HepG2 (cell line): ENCODE data around the gene ZNF189. TPM values are rescaled to one million over a fixed set of nuclear protein-coding genes. Genes with fewer than 3 reads are reported as not detected.

ENCODE experiments used
- MIER2 ChIP-seq: IDR thresholded peaks from 2 replicates; pipeline ENCODE4 v1.6.1; 2016; ENCODE audit warnings: missing biosample characterization, missing genetic modification reagents
- ZFP82 ChIP-seq: sonication (generic); formaldehyde crosslinking; IDR thresholded peaks from 2 replicates; pipeline ENCODE4 v1.5.1; 2020; ENCODE audit warnings: mild to moderate bottlenecking, missing genetic modification reagents, borderline replicate concordance
- ZNF101 ChIP-seq: sonication (generic); formaldehyde crosslinking; IDR thresholded peaks from 2 replicates; pipeline ENCODE4 v1.4.0; 2020; ENCODE audit warnings: mild to moderate bottlenecking, low read depth, missing genetic modification reagents, borderline replicate concordance
- ZNF230 ChIP-seq: sonication (generic); formaldehyde crosslinking; IDR thresholded peaks from 2 replicates; pipeline ENCODE4 v1.4.0; 2020; ENCODE audit warnings: mild to moderate bottlenecking, missing genetic modification reagents
- ZNF337 ChIP-seq: sonication (generic); formaldehyde crosslinking; IDR thresholded peaks from 2 replicates; pipeline ENCODE4 v1.5.1; 2020; ENCODE audit warnings: missing genetic modification reagents, low read depth, mild to moderate bottlenecking, borderline replicate concordance
- ZNF674 ChIP-seq: sonication (generic); formaldehyde crosslinking; IDR thresholded peaks from 2 replicates; pipeline ENCODE4 v1.5.0; 2020; ENCODE audit warnings: low read depth, mild to moderate bottlenecking, missing genetic modification reagents
- ZNF782 ChIP-seq: sonication (generic); formaldehyde crosslinking; IDR thresholded peaks from 2 replicates; pipeline ENCODE4 v1.4.0; 2020; ENCODE audit warnings: missing genetic modification reagents, mild to moderate bottlenecking, borderline replicate concordance
- polyA plus RNA-seq, 8 experiments: library from polyadenylated mRNA; depleted of rRNA in 3 of 8; stranded (reverse) in 7 of 8; unstranded in 1 of 8; fragments of >200 nt; fragmentation: Illumina TruSeq in 4 of 8; extraction: Trizol in 4 of 8; gene quantifications; 2 replicates each; pipeline versions ENCODE4 v1.2.1 to v1.2.3, GENCODE V29; 2011 to 2016; ENCODE audit warnings: low read depth in 4 of 8, missing spikeins in 1 of 8, mixed read lengths in 1 of 8; ENCODE audit not compliant: insufficient read depth in 1 of 8
- total RNA-seq, 5 experiments: library from RNA; depleted of rRNA; stranded (reverse); fragments of >200 nt; fragmentation: Illumina TruSeq; extraction: Trizol; gene quantifications; 2 replicates each; pipeline ENCODE4 v1.2.3, GENCODE V29; 2016; ENCODE audit warnings: low read depth in 1 of 5
- TF ChIP-seq, protein P1 (sequence below): IDR thresholded peaks from 2 replicates; pipeline ENCODE4 v1.6.1; 2012; ENCODE audit warnings: low read length, improper control_type of control experiment
- TF ChIP-seq, protein P2 (sequence below): sonication (generic); formaldehyde crosslinking; IDR thresholded peaks from 2 replicates; pipeline ENCODE4 v1.9.0; 2022; ENCODE audit warnings: low read depth, missing genetic modification reagents

The ZNF189 gene
- total and polyA plus RNA-seq, 2 of the 13 experiments (the other 11 are each of a cell fraction or from before 2014, with no cell fraction given) = 8.4 to 50.0 TPM

DNA sequence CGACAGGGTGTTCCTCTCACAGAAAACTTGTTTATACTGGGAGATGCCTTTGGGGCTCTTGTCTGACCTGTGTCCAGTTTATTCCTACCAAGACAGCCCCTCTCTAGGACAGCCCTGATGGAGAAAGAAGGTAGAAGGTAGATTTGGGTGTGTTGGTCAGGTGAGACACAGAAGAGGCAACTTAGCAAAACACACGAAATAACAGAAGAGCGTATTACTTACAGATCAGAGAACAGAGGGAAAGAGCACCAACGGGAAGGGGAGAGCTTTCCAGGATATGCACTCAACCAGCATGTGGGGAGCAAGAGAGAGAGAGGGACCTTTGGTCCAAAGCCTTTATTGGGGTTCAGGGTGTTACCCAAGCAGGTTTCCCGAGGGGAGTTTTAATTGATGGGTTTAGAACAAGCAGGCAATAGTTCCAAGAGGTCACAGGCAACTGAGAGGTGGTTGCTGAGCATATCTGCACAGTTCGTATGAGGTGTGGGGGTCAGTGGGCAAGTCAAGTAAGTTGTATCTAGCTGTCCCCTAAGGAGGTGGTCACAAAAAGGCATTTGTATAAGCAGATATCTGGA is 45.7 kb upstream of the ZNF189 start (continued):
- peak; percentile 40; the same call in 1 of the 2 replicates for TF ChIP-seq ZNF230 (CRISPR knock-in tag)
- peak; percentile 67; the same call in 1 of the 2 replicates for TF ChIP-seq ZFP82 (CRISPR knock-in tag)
- no peak for TF ChIP-seq ZNF782 (CRISPR knock-in tag)
- TF ChIP-seq ZNF674 = no peak
- no peak for TF ChIP-seq ZNF101
- TF ChIP-seq, protein P1, sequence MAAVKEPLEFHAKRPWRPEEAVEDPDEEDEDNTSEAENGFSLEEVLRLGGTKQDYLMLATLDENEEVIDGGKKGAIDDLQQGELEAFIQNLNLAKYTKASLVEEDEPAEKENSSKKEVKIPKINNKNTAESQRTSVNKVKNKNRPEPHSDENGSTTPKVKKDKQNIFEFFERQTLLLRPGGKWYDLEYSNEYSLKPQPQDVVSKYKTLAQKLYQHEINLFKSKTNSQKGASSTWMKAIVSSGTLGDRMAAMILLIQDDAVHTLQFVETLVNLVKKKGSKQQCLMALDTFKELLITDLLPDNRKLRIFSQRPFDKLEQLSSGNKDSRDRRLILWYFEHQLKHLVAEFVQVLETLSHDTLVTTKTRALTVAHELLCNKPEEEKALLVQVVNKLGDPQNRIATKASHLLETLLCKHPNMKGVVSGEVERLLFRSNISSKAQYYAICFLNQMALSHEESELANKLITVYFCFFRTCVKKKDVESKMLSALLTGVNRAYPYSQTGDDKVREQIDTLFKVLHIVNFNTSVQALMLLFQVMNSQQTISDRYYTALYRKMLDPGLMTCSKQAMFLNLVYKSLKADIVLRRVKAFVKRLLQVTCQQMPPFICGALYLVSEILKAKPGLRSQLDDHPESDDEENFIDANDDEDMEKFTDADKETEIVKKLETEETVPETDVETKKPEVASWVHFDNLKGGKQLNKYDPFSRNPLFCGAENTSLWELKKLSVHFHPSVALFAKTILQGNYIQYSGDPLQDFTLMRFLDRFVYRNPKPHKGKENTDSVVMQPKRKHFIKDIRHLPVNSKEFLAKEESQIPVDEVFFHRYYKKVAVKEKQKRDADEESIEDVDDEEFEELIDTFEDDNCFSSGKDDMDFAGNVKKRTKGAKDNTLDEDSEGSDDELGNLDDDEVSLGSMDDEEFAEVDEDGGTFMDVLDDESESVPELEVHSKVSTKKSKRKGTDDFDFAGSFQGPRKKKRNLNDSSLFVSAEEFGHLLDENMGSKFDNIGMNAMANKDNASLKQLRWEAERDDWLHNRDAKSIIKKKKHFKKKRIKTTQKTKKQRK = no peak
- TF ChIP-seq ZNF337 = no peak
- TF ChIP-seq MIER2 = no peak
- TF ChIP-seq, protein P2, sequence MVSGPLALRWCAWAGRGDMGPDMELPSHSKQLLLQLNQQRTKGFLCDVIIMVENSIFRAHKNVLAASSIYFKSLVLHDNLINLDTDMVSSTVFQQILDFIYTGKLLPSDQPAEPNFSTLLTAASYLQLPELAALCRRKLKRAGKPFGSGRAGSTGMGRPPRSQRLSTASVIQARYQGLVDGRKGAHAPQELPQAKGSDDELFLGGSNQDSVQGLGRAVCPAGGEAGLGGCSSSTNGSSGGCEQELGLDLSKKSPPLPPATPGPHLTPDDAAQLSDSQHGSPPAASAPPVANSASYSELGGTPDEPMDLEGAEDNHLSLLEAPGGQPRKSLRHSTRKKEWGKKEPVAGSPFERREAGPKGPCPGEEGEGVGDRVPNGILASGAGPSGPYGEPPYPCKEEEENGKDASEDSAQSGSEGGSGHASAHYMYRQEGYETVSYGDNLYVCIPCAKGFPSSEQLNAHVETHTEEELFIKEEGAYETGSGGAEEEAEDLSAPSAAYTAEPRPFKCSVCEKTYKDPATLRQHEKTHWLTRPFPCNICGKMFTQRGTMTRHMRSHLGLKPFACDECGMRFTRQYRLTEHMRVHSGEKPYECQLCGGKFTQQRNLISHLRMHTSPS = no peak
